Putamen (tissue), 1 donor: ENCODE measurements around the gene IL17RD.

Experiments
- DNase-seq: peaks from one replicate; pipeline ENCODE4 v3.0.0-alpha.2; 2016; ENCODE audit warnings: low spot score

IL17RD gene

DNA sequence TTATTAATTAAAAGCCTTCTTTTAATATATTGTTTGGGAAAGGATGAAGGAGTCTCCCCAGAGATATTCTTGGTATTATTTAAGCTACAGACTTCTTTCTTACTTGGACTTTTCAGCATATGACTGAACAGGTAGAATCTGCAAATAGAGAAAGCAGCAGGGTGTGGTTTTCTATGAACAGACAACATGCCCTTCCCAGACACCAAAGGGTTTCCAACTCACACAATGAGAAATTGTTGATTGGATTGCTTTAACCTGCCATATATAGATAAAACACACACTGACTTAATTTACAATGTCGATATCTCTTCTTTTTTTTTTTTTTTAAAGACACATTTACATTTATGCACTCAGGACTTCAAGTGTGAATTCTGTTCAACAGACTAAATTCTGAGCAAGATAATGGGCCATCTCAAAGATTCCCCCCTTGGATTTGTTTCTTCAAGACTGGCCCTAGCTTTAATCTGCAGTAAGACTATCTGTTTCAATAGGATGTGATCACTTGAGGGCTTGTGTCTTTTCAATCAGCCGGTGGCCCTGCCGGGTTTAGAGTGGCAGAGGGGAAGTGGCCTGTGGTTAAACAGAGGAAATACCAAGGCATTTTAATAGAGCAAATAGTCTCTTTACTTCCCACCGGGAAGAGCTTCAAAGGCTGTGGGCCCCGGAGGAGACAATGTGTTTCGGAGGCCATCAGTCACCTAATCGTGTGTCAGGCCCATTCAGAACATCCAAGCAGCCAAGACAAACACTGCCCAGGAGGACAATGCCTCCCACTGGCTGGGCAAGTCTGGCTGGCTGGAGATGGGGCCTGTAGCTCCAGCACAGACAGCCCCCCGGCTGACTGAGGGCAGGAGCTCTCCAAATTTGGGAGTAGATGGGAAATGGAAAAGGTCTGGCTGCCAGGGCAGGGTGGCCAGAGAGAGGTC lies 6.1 kb downstream of the IL17RD start:
- no peak for DNase-seq

DNA sequence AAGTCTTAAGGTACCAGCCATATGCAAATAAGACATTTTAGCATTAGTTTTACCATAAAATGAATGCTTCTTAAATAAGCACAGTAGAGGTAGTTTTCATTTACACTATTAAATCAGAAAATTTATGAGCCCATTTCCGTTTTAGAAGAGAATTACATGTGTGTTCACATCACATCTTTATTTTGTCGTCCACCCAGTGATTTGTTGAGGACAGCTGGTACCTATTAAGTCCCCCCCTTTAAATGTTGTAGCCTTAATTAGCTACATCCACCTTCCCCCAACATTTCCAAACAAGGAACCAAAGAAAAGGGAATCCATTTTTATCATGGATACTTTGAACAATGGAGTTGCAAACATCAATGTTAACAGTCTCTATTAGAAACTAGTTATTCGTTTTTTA lies 6.8 kb downstream of the IL17RD start:
- DNase-seq = no peak

DNA sequence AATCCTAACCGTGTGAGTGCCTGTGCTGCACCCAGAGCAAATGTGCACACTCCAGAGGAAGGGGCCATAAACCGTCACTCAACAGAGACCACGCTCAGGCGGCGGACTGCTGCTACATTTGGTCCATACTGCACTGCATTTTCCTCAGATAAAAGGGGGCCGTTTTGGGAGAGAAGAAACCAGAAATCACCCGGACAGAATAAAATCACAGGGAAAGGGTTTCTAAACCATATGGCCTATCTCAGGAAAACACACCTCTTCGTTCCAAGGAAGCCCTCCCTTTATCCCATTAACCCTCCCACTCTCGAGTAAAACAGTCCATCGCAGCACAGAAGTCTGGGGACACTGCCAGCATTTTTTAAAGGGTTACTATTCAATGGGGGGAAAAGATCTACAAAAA lies 7.6 kb downstream of the IL17RD start:
- DNase-seq = no peak

DNA sequence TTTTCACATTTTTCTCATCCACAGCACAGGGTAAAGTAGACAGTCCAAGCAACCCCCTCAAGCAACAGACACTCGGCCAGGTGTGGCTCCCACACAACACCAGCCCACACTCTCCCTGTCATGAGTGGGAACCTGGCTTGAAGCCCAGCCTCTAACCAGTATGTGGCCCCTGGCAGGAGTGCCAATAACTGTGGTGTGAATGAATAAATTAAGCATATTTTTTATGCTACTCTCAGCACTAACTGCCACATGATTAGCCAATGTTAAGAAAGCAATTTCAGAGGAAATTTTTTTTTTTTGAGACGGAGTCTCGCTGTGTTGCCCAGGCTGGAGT lies 9.9 kb downstream of the IL17RD start:
- no peak for DNase-seq

DNA sequence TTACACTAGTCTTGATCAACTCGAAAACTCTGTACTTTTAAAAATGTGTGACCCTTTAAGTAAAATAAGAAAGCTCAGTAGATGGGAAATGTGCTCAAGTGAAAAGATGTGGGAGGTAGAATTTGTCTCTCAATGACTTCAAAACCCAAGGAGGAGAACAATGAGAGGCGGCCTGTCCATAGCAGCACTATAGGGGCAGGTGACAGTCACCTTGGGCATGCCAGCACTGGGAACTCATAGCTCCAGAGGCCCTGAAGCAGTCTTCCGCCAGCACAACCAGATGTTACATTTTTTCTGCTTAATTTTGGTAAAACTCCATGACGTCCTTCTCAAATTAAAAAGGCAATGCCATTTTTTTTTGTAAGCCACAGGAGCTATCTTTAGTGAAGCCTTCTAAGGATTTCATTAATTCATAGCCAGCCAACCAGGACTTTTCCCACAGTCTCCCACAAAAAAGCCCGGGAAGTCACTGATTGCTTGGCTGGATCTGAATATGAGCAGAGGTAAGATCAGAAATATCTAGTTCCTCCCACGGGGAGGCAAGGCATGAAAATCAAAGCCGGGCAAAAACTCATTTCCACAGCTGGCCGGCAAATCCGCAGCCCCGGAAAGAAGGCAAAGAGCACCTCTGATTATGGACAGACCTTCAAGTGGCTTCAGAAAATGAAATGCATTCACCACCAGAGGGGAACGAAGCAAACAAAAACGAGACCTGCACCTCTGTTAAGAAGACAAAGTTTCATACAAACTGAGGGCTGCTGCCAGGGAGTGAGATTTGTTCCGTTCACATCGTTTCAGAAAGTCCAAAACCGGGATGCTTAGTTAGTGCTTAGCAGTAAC lies 10.5 kb downstream of the IL17RD start:
- no peak for DNase-seq

DNA sequence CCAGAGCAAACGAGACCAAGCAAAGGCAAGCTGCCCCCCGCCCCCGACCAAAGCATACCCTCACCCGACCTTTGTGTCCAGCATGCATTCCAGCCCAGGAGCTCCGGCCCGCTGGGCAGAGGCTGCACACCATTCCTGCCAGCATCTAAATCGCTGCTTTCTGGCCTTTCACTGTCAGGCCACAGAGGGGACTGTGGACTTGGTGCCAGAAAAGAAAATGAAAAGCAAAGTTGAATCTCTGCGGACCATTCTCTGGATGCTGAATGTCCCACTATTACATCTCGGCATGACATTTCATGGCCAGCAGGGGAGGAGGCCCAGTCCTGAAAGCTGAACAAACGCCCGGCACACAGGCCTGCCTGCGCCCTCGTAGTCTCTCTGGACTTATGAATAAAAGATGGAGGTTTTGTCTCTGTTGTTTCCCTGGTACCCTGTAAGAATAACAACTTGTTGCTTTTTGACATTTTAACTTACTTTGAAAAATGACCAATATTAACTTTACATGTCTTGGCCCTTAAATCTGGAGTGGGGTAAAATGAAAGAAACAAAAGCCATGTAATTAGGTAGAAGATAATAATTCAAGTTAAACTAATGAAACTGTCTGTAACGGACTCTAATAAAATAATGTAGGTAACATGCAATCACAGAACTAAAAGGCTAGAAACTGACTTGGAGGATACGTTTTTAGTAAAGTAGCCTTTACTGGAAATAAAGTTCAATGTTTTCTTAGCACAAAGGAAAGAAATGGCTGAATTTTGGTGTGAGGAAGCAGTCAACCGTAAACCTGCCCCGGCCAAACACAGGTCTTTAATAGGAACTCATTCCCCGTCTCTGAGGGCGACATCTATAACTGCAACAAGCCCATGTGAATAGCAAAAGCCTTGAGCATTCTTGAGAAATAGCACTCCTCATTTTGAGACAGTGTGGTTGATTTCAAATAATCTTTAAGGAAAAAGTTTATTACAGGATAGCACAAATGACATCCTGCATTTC lies 12.7 kb downstream of the IL17RD start:
- DNase-seq = no peak

DNA sequence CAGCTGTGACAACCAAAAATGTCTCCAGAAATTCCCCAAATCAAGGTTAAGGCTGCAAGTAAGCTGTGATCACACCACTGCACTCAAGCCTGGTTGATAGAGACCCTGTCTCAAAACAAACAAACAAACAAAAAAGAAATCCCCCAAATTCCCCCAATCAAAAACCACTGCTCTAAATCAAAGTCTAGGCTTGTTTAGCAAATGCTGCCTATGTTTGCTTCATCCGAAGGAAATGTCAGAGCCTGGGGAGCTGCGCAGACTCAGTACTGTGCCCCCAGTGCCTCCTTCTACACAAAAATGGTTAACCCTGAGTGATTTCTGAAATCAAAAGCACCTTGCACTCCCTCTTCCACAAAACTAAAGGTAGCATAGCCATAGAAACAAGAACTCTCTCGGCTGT lies 13.4 kb downstream of the IL17RD start:
- no peak for DNase-seq

DNA sequence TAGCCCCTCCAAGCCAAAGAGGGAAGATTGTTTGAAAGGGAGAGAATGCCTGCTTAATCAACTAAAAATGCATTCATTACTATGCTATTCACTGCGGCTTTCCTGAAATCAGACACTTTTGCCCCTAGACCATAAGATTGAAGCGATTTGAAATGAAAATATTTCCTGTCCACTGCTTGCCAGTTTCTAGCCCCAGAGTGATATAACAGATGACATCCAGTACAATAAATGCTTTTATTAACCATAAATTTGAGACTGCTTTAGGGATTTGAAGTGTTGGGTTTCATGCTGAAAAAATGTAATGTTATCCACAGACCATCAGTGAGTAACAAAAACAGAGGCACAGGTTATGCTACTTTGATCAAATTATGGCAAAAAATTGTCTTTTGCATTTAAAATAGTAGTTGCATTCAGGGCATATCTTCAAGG lies 14.1 kb downstream of the IL17RD start:
- DNase-seq = no peak

DNA sequence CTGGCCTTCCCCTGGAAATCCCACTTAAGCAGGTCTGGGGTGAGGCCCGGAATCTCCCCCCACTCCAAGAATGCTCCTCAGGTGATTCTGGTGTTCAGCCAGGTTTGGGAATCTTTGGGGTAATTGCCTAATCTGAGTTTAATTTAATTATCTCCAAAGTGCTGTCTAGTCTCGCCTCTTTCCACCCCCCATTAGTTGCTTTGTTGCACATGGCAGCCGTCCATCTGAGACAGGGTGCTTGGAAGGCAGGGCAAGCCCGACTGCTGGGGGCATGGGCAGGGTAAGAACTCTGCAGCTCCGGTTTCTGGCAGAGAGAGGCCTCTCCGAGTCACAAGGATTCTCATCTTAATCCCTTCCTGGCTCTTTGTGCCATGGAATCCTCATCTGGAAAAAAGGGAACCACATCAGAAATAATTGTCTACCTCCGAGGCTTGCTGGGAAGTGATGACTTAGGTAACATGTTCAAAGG lies 15.0 kb downstream of the IL17RD start:
- no peak for DNase-seq

DNA sequence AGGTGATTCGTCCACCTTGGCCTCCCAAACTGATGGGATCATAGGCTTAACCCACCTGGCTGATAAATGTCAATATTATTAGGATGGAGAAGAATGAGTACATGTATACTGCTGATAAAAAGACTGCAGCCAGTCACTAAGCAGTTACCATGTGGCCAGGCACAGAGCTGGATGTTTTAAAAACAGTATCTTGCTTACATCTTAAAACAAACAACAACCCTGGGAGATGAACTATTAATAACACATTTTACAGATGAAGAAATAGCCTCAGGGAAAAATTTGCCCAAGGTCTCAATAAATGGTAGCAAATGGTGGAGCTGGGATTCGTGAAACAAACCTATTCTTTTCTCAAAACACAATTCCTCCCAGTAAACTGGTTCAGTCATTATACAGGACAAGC lies 18.1 kb downstream of the IL17RD start:
- DNase-seq = no peak

DNA sequence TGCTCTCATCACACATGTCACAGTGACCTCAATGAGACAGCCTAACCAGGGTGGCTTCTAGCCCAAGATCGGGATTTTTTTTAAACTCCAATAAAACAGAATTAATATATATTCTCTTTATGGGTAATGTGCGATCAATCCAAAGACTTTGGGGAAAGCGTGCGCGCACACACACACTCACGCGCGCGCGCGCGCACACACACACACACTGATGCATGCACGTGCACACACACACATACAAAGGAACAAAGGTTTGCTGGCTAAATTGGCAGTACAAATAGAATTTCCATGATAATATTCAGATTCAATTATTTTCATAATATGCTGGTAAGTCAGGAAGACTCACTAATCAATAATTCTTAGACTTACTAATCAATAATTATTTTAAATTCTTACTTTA lies 19.3 kb downstream of the IL17RD start:
- no peak for DNase-seq

DNA sequence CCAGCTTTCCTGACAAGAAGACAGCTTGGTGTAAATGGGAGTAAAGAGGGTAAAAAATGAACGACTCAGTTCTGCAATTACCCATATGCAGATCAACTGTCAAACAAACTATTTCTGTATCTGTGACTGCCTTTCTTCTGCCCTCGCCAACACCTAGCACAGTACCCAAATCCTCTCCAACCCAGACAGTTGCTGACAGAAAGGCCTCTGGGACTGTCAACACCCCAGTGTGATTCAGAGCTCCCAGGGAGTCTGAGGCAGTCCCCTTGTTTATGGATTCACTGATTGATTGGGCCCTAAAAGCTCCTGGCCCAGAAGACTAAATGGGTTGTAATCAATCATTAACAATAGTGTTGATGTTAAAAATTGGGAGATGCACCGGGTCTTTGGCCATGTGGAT lies 20.2 kb downstream of the IL17RD start:
- no peak for DNase-seq

DNA sequence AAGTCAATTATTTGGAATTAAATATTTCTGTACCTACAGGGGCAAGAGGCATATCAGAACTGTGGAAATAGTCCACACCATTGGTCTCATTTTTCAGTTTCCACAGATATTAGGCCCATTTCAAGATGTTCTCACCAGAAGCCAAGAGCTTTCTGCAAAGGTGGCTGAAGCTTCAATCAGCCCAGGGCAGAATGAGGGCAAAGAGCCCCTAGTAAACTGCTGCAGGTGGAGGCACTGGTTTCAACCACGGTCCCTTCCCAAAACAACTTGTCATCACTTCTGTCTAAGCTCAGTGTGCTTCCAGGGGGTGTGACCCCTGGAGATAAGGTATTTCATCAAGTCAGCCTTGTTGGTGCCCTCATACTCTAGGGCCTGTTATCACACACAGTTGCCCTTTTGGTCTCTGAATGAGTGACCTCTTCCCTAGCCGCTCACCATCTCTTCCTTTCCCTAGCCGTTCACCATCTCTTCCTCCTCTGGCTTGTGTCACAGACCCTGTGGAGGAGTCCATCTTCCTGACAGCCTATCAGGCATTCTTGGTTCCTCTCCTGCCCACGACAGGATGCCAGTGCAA lies 21.2 kb downstream of the IL17RD start:
- no peak for DNase-seq

DNA sequence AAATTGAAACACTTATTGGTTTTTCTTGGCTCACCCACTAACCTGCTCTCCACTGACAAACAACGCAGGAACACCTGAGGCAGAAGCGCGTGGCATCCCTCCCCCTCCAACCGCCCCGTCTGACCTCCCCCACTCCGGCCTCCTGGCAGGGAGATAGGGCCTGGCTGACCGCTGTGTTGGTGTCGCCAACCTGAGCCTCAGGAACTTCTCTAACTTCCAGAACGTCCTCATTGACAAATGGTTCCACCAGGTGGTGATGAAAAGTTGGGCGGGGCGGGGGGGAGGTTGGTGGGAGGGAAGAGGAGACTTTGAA lies 22.8 kb downstream of the IL17RD start:
- no peak for DNase-seq

DNA sequence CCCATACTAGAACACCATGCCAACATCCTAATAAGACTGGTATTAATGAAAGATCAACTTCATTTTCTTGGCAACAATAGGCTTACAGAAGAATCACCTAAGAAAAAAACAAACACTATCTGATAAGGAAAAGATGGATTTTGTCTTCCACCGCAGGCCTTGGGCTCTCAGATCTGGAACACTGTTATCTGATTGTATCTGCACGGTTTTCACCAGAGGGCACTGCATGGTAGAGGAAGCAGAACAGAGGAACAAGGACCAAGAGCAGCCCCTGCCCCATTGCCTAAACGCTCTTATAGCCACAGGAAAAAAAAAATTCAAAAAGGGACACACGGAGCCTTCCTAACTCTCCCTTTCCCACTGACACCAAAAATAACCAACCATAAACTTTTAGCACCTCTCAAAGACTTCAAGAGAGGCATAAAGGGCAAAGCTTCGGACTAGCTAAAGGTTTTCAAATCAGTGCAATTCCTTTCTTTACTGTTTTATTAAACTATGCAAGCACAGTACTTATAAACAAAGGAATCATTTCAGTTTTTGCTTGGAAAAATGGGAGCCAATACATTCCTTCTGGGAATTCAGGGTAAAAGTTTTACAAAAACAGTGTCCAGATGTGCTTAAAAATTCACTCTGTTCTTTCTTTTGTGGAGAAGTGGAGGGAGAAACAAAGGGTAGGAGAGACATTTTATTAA lies 23.3 kb downstream of the IL17RD start:
- no peak for DNase-seq

DNA sequence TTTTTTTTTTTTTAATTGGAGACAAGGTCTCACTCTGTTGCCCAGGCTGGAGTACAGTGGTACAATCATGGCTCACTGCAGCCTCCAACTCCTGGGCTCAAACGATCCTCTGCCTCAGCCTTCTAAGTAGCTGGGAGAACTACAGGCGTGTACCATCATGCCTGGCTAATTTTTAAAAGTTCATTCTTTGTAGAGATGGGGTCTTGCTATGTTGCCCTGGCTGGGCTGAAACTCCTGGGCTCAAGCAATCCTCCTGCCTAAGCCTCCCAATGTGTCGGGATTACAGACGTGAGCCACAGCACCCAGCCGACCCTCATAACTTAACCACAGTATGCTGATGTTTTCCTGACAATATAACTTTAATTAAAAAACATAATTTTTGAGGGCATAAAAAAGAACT lies 24.3 kb downstream of the IL17RD start:
- DNase-seq = no peak

DNA sequence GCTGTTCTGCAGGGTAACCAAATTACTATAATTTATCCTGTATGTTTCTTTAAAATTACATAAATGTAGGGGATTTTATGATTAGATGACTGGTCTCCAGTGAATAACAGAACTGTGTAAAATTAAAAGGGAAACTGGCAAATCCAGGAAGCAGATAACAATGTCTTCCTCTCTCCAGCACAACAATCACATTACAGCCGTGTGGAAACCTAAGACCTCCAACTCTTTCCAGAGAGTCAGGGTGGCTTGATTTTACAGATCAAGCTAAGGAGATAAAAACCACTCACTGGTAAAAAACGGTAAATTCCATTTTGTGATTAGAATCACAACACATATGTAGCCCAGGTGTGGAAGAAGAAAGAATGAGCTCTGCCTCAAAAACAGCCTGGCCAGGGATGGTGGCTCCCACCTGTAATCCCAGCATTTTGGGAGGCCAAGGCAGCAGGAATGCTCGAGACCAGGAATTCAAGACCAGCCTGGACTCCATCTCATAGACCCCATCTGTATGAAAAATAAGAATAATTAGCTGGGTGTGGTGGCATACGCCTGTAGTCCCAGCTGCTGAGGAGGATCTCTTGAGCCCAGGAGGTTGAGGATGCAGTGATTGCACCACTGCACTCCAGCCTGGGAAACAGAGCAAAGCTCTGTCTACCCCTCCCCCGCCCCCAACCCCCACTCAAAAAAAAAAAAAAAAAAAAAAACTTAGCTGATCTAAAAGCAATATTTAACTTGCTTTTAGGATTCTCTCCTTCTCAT lies 29.0 kb downstream of the IL17RD start:
- no peak for DNase-seq

DNA sequence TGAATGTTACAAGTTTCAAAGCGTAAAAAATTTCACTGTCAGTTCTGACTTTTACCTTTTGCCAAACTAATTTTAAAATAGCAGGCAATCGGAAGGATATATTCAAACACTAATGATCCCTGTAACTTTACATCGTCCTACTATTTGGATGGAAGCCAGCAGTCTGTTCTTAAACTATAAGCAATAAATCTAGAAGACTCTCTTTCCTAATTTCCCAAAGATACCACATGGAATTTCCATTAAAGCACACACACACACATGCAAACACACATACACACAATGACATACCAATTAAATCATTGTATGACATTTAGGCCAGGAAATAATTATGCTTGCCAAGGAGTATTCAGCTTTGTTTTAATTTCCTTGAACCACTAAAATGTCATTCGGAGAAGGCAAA lies 32.0 kb downstream of the IL17RD start:
- DNase-seq = no peak

DNA sequence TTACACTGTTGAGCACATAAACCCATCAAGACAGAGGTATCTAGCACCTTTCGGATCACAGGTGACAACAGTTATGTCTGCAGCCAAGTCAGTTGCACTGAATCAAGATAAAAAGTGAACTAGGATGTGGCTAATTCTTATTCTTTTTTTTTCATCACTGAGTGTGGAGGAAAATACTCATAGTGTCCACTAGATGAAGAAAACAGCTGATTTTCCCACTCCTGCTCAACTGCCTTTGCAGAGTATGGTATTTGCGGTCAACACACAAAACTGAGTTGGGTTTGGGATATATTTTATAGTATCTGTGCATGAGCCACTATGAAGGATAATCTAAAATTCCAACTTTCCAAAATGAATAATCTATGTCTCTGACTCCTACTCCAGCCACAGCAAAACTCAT lies 32.5 kb downstream of the IL17RD start:
- DNase-seq = no peak

DNA sequence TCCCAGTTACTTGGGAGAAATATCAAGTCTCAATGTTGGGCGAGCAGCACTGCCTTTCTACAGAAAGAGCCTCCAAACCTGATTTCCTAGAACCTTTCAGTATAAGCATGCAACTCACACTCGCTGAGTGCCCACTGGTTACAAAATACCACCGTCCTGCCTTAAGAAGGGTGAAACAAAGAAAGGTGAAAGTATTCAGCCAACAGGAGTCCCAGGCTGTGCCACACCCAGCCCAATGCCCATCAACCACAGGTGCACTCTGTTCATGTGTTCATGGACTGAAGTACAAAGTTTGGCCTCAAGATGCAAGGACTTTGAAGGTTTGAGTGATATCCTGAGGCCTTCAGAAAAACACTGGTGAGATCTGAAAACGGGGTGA lies 34.0 kb downstream of the IL17RD start:
- DNase-seq = no peak
